HL-60 (cell line): ENCODE measurements around the gene OTOA.

Experiments used
- DNase-seq, 2 experiments: peaks; one replicate each; pipeline ENCODE4 v3.0.0-alpha.2; 2010 to 2020; ENCODE audit warnings: low read depth in 1 of 2, low spot score in 1 of 2
- H3K27ac ChIP-seq: fragments of 250-450 bp; sonication (Bioruptor Pico); replicated peaks from 2 replicates; pipeline ENCODE4 v1.5.1; 2020; ENCODE audit warnings: mild to moderate bottlenecking, moderate library complexity
- H3K27me3 ChIP-seq: fragments of 250-450 bp; sonication (Bioruptor Pico); 2 replicates; pipeline ENCODE4 v1.5.1; 2021; ENCODE audit warnings: mild to moderate bottlenecking, moderate library complexity; ENCODE audit not compliant: insufficient read depth, poor library complexity, severe bottlenecking
- H3K4me3 ChIP-seq: replicated peaks from 2 replicates; pipeline ENCODE4 v1.5.1; 2011; ENCODE audit warnings: mild to moderate bottlenecking, control low read depth, low read length; ENCODE audit not compliant: insufficient read depth
- CTCF ChIP-seq: IDR thresholded peaks from one replicate; pipeline ENCODE4 v1.5.1; 2011; ENCODE audit warnings: low read length, control low read depth, inconsistent platforms; ENCODE audit not compliant: insufficient read depth
- GABPA ChIP-seq: IDR thresholded peaks from 2 replicates; pipeline ENCODE4 v1.6.1; 2012; ENCODE audit warnings: low read depth
- POLR2AphosphoS5 ChIP-seq: IDR thresholded peaks from 2 replicates; pipeline ENCODE4 v1.6.1; 2012; ENCODE audit warnings: low read depth
- REST ChIP-seq: IDR thresholded peaks from 2 replicates; pipeline ENCODE4 v1.6.1; 2012; ENCODE audit warnings: low read depth; ENCODE audit not compliant: insufficient replicate concordance
- SPI1 ChIP-seq: IDR thresholded peaks from 2 replicates; pipeline ENCODE4 v1.6.1; 2012; ENCODE audit warnings: low read depth, mild to moderate bottlenecking, borderline replicate concordance

Gene OTOA

DNA sequence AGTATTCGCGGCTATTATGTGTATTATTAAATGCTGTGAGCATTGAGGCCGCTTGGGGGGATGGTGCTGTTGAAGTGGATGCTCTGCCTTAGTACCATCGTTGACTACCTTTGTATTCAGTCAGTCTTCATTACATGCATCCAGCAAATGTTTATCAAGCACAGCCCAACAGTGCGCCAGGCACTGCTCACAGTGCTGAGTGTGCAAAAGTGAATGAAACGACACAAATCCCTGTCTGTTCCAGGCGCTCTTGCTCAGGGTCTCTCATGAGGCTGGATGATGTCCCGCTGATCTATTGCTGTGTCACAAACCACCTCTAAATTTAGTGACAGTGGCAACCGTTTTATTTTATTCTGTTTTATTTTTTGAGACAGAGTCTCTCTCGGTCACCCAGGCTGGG is 53.8 kb downstream of the OTOA start:
- H3K27me3 ChIP-seq = no peaks in the 10 kb centered on the region
- no peak for DNase-seq
- H3K4me3 ChIP-seq = no peak overlapping the region
- no peak overlapping the region for H3K27ac ChIP-seq
- TF ChIP-seq REST (no peak), CTCF (no peak), GABPA (no peak), POLR2AphosphoS5 (no peak), SPI1 (no peak)

DNA sequence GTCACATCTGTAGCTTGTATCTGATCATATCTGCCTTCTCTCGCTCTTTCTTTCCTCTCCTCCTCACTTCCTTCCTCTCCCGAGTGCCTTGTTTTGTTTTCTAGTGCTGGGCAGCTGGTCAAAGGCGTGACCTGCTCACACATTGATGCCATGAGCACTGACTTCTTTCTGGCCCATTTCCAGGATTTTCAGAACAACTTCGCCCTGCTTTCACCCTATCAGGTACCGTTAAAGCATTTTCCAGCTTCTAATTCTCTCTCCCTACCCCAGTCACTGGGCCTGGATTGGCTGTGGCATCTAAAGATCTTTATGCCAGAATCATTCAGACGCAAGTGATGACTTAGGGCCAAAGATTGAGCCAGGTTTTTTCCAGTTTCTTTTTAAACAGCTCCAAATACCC is 55.5 kb downstream of the OTOA start:
- H3K27ac ChIP-seq = no peak overlapping the region
- no peak for TF ChIP-seq POLR2AphosphoS5
- TF ChIP-seq GABPA = no peak
- TF ChIP-seq SPI1 = no peak
- no peak for TF ChIP-seq CTCF
- TF ChIP-seq REST = no peak
- no peak for DNase-seq
- H3K27me3 ChIP-seq = no peaks in the 10 kb centered on the region
- no peak overlapping the region for H3K4me3 ChIP-seq

DNA sequence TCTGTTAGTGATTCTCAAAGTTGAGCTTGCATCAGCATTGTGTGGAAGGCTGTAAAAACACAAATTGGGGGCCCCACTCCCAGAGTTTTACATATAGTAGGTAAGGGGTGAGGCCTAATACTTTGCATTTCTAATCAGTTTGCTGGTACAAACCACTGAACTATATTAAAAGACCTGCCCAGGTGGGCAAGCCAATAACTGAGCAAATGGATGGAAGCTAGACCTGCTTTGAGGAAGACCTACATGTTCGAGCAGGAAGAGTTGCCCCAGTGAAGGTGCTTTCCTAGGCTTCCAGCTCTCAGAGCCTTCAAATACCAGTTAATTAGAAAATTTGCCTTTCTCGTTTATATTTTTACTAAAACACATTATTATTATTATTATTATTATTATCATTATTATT is 56.8 kb downstream of the OTOA start:
- DNase-seq = no peak
- Histone ChIP-seq H3K27ac (no peak overlapping the region), H3K27me3 (no peaks in the 10 kb centered on the region), H3K4me3 (no peak overlapping the region)
- no peak for TF ChIP-seq CTCF
- no peak for TF ChIP-seq POLR2AphosphoS5
- TF ChIP-seq REST = no peak
- TF ChIP-seq SPI1 = no peak
- TF ChIP-seq GABPA = no peak
